Measurements from ENCODE around the gene CPAMD8. TPM values are rescaled to one million over a fixed set of nuclear protein-coding genes. Genes with fewer than 3 reads are reported as not detected.
"Not testable (repeated sequence)": the region's sequence is repeated elsewhere in the genome, so short reads cannot be mapped to it uniquely, and the experiment has no call there.

CPAMD8 gene
- total RNA-seq, 1 experiment from 2014 or later = 4.5 TPM

- peak; percentile 75 for DNase-seq
- peak overlapping the region; percentile 76 for H3K4me3 ChIP-seq (ENCODE audit: insufficient read depth, low read depth, low read length)
- H3K36me3 ChIP-seq (replicated peaks; ENCODE audit: control insufficient read depth, insufficient read depth, low read length) = no peaks in the 10 kb centered on the region
- H3K27me3 ChIP-seq (ENCODE audit: control insufficient read depth, insufficient read depth, low read length) = peaks cover 10% of the 10 kb centered on the region
Measured at GRCh38 chr19:17025991-17026658, 485 bp downstream of the CPAMD8 start.

DNA sequence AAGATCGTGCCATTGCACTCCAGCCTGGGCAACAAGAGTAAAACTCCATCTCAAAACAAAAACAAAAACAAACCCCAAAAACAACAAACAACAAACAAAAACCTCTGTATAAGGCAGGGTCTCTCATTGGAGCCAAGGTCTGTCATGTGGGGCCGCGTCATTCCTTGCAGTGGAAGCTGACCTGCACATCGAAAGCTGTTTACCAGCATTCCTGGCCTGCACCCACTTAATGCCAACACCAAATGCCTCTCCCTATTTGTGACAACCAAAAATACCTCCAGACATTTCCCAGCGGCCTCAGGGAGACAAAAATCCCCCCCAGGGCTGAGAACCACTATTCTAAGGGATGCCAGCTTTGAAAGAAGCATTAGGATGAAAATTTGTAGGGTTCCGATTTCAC is 1.2 kb downstream of the CPAMD8 start:
- DNase-seq = no peak
- Histone ChIP-seq H3K4me3 (ENCODE audit: insufficient read depth, low read depth, low read length) (peak overlapping the region; percentile 76; the same call in 1 of the 2 replicates), H3K27me3 (ENCODE audit: control insufficient read depth, insufficient read depth, low read length) (peaks cover 10% of the 10 kb centered on the region), H3K36me3 (replicated peaks; ENCODE audit: control insufficient read depth, insufficient read depth, low read length) (no peaks in the 10 kb centered on the region)

GRCh38 chr19:17024941-17025340 is 1.7 kb downstream of the CPAMD8 start:
- H3K27me3 ChIP-seq (ENCODE audit: control insufficient read depth, insufficient read depth, low read length) = peaks cover 10% of the 10 kb centered on the region
- H3K36me3 ChIP-seq (replicated peaks; ENCODE audit: control insufficient read depth, insufficient read depth, low read length); DNase-seq; H3K4me3 ChIP-seq (ENCODE audit: insufficient read depth, low read depth, low read length): not testable (repeated sequence)

GRCh38 chr19:17023805-17024204 is 2.8 kb downstream of the CPAMD8 start:
- H3K4me3 ChIP-seq (ENCODE audit: insufficient read depth, low read depth, low read length) = no peak overlapping the region
- no peak for DNase-seq
- no peaks in the 10 kb centered on the region for H3K36me3 ChIP-seq (replicated peaks; ENCODE audit: control insufficient read depth, insufficient read depth, low read length)
- peaks cover 10% of the 10 kb centered on the region for H3K27me3 ChIP-seq (ENCODE audit: control insufficient read depth, insufficient read depth, low read length)

GRCh38 chr19:17022738-17023137 is 3.9 kb downstream of the CPAMD8 start:
- Histone ChIP-seq H3K27me3 (ENCODE audit: control insufficient read depth, insufficient read depth, low read length) (peaks cover 10% of the 10 kb centered on the region), H3K36me3 (replicated peaks; ENCODE audit: control insufficient read depth, insufficient read depth, low read length) (no peaks in the 10 kb centered on the region), H3K4me3 (ENCODE audit: insufficient read depth, low read depth, low read length) (no peak overlapping the region)
- DNase-seq = no peak

DNA sequence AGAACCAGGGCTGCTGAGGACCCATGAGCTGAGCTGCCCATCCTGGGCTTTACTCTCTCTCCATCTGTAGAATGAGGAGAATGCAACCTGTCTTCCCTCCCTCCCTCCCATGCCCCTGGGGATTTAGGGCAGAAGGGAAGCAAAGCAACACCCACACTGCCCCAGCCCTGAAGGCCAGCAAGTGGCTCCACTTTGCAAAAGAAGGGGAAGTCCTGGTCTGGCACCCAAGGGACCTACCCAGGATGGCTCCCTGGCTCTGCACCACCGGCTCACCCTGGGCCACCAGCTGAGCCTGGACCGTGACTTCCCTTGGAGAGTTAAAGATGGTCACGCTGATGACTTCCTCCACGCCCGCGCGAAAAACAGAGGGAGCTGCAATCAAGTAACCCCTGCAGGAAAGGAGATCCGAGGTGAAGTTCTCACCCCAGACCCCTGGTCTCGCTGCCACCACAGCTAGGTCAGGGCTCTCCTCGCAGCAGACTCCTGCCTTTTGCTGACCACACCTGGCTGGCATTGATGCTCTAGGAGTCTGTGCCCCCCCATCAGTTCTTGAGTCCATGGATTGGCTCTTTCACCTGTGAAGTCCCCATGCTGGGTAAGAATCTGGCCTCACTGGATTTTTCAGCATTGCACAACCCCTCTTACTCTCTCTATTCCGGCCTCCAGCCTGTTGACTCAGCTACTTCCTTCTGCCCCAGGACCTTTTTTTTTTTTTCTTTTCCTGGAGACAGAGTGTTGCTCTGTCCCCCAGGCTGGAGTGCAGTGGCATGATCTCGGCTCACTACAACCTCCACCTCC is 4.6 kb downstream of the CPAMD8 start:
- DNase-seq = no peak
- Histone ChIP-seq H3K27me3 (ENCODE audit: control insufficient read depth, insufficient read depth, low read length) (peaks cover 10% of the 10 kb centered on the region), H3K4me3 (ENCODE audit: insufficient read depth, low read depth, low read length) (no peak overlapping the region), H3K36me3 (replicated peaks; ENCODE audit: control insufficient read depth, insufficient read depth, low read length) (no peaks in the 10 kb centered on the region)

DNA sequence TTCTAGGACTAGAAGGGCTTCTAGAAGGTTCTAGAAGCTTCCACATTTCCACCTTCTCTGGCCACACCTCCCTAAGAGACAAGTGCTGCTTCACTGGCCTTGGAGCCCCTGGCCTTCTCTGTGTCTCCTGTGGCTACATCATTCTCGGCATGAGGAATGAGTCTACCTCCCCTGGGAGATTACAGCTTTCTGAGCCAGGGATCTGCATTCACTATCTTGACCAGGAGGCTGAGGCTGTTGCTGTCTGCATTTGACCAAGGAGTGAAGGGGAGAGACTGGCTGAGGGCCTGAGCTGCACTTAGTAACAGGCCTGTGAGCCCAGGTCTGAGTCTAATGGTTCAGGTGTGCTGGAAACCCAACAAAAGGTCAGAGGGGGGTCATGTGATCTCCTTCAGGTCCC is 5.3 kb downstream of the CPAMD8 start:
- DNase-seq = no peak
- H3K36me3 ChIP-seq (replicated peaks; ENCODE audit: control insufficient read depth, insufficient read depth, low read length) = no peaks in the 10 kb centered on the region
- H3K27me3 ChIP-seq (ENCODE audit: control insufficient read depth, insufficient read depth, low read length) = peaks cover 10% of the 10 kb centered on the region
- no peak overlapping the region for H3K4me3 ChIP-seq (ENCODE audit: insufficient read depth, low read depth, low read length)

DNA sequence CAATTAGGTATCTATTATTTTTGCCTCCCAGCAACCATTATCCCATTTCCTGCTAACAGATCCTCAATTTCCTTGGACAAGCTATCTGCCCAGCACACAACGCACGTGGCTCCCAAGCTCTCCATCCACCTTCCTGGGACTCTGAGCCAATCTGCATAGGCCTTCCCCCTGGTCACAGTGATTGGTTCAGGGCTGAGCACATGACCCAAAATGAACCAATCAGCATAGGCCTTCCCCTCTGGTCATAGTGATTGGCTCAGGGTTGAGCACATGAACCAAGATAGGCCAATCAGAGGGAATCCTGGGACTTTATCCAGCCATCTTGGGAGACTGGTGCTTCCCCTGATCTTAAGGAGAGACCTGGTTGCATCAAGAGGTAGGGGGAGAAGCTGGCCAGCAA is 5.8 kb downstream of the CPAMD8 start:
- Histone ChIP-seq H3K4me3 (ENCODE audit: insufficient read depth, low read depth, low read length) (no peak overlapping the region), H3K27me3 (ENCODE audit: control insufficient read depth, insufficient read depth, low read length) (peaks cover 5% of the 10 kb centered on the region; the same call in 1 of the 2 replicates), H3K36me3 (replicated peaks; ENCODE audit: control insufficient read depth, insufficient read depth, low read length) (no peaks in the 10 kb centered on the region)
- DNase-seq = no peak

DNA sequence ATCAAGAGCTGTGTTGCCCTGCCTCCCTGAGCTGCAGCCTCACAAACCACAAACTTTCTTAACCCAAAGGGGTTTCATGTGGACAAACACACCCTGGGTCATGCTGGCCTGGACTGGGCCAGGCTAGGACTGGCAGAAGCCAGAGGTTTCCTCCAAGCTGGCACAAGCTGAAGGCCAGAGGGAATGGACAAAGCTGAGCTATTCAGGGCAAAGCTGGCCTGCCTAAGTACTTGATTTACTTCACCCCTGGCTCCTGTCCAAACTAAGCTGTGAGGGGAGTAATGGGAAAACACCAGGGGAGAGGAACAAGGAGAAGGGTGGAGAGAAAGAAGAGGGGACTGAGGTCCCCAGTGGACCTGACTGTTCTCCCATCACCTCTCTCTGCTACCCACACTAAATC is 6.2 kb downstream of the CPAMD8 start:
- no peaks in the 10 kb centered on the region for H3K36me3 ChIP-seq (replicated peaks; ENCODE audit: control insufficient read depth, insufficient read depth, low read length)
- no peak overlapping the region for H3K4me3 ChIP-seq (ENCODE audit: insufficient read depth, low read depth, low read length)
- H3K27me3 ChIP-seq (ENCODE audit: control insufficient read depth, insufficient read depth, low read length) = peaks cover 1% of the 10 kb centered on the region; the same call in 1 of the 2 replicates
- no peak for DNase-seq

- H3K4me3 ChIP-seq (ENCODE audit: insufficient read depth, low read depth, low read length); H3K36me3 ChIP-seq (replicated peaks; ENCODE audit: control insufficient read depth, insufficient read depth, low read length); H3K27me3 ChIP-seq (ENCODE audit: control insufficient read depth, insufficient read depth, low read length); DNase-seq: not testable (repeated sequence)
Measured at GRCh38 chr19:17014212-17014861, 12.3 kb downstream of the CPAMD8 start.

DNA sequence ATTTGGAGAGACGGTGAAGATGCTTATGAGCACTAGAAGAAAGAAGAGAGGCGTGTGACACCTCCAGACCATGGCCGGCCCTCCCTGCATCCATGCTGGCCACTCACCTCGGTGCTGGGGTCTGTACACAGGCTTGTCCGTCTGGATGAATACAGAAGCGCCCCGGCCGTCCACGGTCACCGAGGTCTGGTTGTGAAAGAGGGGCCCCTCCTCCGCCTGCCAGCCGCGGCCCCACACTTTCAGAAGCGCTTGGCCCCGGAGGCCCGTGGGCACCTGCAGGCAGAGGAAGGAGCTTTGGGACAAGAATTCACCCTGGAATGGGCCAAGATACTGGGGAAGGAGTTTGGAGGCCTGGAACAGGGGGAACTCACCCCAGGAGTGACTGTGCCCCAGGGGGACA is 15.1 kb downstream of the CPAMD8 start:
- no peak for DNase-seq
- no peaks in the 10 kb centered on the region for H3K27me3 ChIP-seq (ENCODE audit: control insufficient read depth, insufficient read depth, low read length)
- H3K36me3 ChIP-seq (replicated peaks; ENCODE audit: control insufficient read depth, insufficient read depth, low read length) = no peaks in the 10 kb centered on the region; the same call in 1 of the 2 replicates
- no peak overlapping the region for H3K4me3 ChIP-seq (ENCODE audit: insufficient read depth, low read depth, low read length)

DNA sequence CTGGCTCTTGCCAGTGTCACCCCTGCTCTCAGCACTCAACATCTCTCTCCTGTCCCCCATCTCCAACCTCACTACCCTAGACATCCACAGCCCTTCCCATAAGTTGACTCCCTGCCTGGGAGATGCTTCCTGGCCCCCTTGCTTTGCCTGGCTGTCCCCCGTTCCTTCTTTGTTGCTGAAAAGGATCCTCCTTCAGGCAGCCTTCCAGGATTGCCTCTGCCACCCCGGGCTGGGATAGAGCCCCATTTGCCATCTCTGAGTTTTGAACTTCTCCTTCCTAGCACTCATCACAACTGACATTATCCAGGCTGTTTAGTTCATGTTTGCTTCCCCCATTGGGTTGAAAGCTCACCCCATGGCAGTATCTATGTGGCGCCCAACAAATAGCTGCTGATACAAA is 20.0 kb downstream of the CPAMD8 start:
- DNase-seq = no peak
- H3K36me3 ChIP-seq (replicated peaks; ENCODE audit: control insufficient read depth, insufficient read depth, low read length) = no peaks in the 10 kb centered on the region; the same call in 1 of the 2 replicates
- H3K27me3 ChIP-seq (ENCODE audit: control insufficient read depth, insufficient read depth, low read length) = no peaks in the 10 kb centered on the region
- H3K4me3 ChIP-seq (ENCODE audit: insufficient read depth, low read depth, low read length) = no peak overlapping the region

DNA sequence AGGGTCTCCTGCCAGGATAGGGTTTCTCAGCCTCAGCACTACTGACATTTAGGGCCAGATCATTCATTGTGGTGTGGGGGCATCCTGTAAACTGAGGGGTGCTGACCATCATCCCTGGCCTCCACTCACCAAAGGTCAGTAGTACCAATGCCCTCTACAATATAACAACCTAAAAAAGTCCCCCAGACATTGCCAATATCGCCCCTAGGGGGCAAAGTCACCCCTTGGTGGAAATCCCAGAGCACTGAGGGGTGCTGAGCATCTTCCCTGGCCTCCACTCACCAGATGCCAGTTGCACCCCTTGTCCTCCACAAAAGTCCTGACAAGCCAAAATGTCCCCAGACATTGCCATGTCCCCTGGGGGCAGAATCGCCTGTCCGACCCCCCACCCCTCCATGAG is 21.6 kb downstream of the CPAMD8 start:
- no peaks in the 10 kb centered on the region for H3K27me3 ChIP-seq (ENCODE audit: control insufficient read depth, insufficient read depth, low read length)
- DNase-seq = peak; percentile 71

GRCh38 chr19:17004386-17004785 is 22.2 kb downstream of the CPAMD8 start:
- H3K27me3 ChIP-seq (ENCODE audit: control insufficient read depth, insufficient read depth, low read length) = no peaks in the 10 kb centered on the region
- H3K4me3 ChIP-seq (ENCODE audit: insufficient read depth, low read depth, low read length) = no peak overlapping the region
- DNase-seq = peak; percentile 34
- no peaks in the 10 kb centered on the region; the same call in 1 of the 2 replicates for H3K36me3 ChIP-seq (replicated peaks; ENCODE audit: control insufficient read depth, insufficient read depth, low read length)

More for the DNA sequence above, 21.6 kb downstream of the CPAMD8 start:
- Histone ChIP-seq H3K36me3 (replicated peaks; ENCODE audit: control insufficient read depth, insufficient read depth, low read length) (no peaks in the 10 kb centered on the region; the same call in 1 of the 2 replicates), H3K4me3 (ENCODE audit: insufficient read depth, low read depth, low read length) (no peak overlapping the region)

DNA sequence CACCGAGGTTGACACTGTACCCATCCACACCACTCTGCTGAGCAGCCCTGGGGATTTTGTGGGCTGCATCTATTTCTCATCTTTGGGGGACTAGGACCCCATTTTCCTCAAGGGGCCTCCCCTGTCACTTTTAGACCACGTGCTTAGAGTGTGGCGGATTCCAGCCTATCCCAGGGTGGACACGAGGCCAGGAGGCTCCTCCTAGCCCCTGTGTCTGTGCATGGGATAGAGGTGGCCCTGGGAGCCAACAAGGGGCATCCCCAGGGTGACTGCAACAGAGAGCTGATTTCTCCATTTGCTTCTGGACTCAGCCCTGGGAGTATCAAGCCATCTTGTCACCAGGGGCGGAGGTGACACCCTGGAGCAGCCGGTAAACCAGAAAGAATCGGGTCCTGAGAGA is 24.2 kb downstream of the CPAMD8 start:
- DNase-seq = no peak
- Histone ChIP-seq H3K4me3 (ENCODE audit: insufficient read depth, low read depth, low read length) (no peak overlapping the region), H3K27me3 (ENCODE audit: control insufficient read depth, insufficient read depth, low read length) (no peaks in the 10 kb centered on the region), H3K36me3 (replicated peaks; ENCODE audit: control insufficient read depth, insufficient read depth, low read length) (0 out of 2 replicates have a peak, but pooled peaks cover 2% of the 10 kb centered on the region)

All from H7 (cell line).